Astrocyte of the hippocampus (primary cell): ENCODE measurements around the gene FAM124A.
"Not testable (repeated sequence)": the region's sequence is repeated elsewhere in the genome, so short reads cannot be mapped to it uniquely, and the experiment has no call there.

Experiments used
- DNase-seq: peaks from one replicate; pipeline ENCODE4 v3.0.0; 2011; ENCODE audit warnings: low read depth, low spot score

Gene FAM124A

DNA sequence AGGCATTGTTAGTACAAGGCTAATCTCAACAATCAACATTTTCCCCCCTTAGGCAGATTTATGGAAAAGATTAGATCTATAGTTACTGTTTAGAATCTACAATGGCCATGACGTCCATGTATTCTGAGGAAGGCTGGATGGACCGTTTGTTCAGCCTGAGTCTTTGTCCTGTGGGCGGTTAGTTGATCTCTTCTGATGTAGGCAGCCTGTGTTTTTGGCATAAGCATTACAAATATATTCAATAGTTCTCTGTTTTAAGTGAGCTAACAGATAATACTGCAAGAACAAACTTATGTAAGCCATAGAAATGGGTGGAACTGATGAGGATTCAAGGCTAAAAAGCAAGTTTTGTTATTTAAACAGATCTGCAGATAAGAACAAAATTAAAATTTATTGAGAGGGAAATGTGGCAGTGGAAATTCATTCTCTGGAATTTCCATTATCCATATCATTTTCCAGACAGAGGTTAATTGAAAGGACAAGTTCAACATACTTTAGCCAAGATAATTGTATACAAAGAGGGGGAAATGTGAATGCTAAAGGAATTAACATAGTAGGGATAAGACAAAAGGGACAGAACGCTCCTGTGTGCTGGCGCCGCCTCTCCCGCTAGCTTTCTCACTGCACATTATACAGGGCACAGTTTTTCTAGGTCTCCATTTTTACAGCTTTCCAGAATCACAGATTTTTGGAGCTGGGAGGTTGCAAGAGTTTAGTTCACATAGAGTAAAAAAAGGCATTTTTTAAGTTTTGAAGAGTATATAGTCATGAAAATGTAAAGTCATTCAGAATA is 48.6 kb downstream of the FAM124A start:
- DNase-seq, result no peak

DNA sequence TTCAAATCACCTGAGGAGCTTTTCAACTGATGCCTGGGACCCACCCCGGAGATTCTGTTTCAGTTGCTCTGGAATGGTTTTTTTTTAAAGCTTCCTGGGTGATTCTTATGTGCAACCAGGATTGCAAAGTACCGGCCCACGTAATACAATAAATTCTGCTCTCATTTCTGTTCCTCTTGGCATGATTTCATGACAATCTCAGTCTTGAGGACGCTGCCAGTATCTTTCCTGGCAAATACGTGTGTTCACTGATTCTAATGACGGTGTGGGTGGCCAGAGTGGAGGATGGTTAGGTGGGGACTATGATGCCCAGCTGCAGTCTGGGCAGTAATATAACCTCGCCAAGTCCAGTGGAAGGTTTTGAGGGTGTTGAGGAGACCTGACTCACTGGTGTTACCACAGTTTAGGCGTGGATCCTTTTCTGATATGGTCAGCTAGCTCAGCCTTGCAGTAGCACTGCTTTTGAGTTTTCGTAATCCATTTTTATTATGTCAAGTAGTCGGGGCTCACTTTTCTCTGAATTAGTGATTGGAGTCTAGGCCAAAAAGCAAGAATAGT is 49.4 kb downstream of the FAM124A start:
- DNase-seq, result no peak

DNA sequence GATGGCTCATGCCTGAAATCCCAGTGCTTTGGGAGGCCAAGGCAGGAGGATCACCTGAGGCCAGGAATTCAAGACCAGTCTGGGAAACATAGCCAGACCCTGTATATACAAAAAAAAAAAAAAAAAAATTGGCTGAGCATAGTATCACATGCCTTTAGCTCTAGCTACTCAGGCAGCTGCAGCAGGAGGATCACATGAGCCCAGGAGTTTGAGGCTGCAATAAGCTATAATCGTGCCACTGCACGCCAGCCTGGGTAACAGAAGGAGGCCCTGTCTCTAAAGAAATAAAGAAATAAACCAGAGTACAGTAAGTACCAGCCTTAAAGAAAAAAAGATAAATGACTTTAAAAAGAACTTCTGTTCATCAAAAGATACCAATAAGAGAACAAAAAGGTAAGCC is 52.9 kb downstream of the FAM124A start:
- no peak for DNase-seq

DNA sequence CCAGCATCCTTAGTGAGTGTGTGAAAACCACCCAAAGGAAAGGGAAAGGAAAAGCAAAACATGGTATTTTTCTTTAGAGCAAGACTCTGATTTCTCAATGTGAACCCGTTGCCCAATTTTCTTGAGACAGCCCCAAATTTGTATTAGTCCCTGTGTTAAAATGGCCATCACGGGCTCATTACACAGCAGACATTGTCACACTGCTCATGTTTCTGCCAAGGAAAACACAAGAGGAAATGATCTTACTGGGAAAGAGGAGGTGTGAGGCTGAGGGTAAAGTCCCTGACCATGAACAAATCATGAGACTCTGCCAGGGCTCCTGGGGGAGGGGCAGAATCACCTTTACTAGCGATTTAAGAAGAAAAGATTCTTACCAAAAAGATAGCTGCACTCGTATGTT is 54.4 kb downstream of the FAM124A start:
- no peak for DNase-seq

DNA sequence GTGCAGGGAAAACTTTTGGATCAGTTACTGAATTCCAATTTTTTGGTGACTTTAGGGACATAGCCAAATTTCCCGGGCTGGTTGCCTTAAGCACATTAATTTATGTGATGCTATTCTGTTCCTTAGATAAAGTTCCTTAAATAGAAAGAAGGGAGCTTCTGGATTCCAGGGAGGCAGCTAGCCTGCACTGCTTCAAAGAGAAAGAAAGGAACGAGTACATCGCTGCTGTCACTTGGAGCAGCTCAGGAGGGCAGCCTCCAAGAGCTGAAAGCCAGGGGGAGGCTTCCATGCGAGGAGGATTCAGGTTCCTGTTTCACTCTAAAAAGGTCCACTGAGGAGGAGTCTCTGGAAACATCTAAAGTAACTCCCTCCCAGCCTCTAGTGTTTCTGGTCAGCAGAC is 55.7 kb downstream of the FAM124A start:
- DNase-seq, result no peak

DNA sequence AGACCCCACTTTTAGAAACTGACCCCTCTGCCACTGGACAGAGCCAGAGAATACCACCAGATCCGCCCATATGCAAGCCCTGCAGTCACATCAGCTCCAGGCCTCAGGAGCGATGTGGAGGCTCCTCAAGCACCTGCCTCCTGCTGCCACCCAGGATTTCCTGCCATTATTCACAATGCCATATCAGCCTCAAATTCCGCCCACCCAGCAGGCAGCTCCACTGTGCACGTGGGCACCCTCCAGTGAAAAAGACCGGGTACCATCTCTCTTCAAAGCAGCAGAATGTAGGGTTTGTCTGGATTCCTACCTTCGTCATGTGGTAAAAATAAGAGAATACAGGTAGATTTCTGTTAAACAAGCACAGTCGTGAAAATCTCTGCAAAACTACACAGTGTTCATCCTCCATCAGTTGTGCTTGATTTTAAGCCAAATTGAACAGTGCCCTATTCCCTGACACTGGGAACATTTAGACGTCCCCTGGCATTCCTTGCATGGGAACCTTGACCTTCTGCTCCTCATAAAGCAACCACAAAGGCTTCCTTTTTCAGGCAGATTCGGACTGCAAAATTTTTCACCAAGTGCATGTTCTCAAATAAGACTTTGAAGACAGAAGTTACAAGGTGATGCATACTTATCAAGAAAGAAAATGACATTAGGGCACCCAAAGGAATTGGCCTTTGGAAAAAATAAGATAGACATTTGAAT is 56.4 kb downstream of the FAM124A start:
- DNase-seq, result no peak

DNA sequence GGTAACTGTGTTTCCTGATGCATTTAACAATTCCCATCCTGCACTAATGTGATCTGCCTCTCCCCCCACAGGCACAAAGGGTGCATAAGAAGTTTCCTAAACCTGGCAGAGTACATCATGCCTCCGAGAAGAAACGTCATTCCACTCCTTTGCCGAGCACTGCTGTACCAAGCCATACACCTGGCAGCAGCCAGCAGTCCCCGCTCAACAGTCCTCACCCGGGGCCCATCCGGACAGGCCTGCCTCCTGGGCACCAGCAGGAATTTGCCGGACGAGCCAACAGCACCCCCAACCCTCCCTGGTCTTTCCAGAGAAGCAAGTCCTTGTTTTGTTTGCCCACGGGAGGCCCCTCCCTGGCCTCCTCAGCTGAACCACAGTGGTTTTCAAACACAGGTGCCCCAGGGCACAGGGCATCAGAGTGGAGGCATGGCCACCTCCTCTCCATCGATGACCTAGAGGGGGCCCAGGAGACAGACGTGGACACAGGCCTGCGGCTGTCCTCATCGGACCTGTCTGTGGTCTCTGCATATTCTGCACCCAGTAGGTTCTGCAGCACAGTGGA is 58.3 kb downstream of the FAM124A start:
- no peak for DNase-seq

DNA sequence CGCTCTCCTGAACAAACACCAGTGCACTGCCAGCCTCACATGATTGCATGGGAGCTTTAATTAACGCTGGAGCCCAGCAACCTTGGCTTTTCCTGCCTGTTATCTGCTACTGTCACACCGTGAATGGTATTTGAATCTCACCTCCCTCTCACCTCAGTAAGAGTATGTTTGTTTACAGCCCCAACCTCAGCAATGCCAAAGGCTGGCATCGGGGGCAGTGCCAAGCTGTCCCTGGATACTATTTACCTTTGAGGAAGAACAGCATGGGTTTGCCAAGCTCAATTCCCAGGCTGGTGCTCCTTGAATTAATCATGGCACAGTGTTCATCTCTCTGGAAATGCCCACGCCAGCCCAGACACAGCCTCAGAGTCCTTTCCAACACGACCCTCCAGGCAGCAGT is 60.1 kb downstream of the FAM124A start:
- DNase-seq, result no peak

DNA sequence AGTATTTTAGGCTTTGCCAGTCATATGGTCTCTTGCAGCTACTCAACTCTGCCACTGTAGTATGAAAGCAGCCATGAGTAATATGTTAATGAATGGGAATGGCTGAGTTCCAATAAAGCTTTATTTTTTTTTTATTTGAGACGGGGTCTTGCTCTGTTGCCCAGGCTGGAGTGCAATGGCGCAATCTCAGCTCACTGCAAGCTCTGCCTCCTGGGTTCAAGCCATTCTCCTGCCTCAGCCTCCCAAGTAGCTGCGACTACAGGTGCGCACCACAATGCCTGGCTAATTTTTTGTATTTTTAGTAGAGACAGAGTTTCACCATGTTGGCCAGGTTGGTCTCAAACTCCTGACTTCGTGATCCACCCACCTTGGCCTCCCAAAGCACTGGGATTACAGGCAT is 60.7 kb downstream of the FAM124A start:
- DNase-seq, result not testable (repeated sequence)

DNA sequence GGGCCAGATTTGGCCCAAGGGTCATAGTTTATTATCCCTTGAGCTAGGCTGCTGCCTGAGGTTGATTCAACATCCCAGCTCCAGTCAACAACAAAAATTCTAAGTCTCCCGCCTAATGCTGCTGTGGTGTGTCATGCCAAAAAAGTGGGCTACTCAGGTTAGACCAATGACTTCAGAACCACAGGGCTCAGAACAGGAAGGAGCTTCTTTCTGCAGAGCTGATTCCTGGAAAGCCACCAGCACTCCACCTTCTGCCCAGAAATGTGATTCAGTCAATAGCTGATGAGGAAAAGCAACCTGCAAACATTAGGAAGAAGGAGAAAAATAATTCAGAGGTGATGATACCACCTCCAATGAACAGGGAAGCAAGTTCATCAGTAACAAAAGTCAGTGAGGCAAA is 61.2 kb downstream of the FAM124A start:
- no peak for DNase-seq

DNA sequence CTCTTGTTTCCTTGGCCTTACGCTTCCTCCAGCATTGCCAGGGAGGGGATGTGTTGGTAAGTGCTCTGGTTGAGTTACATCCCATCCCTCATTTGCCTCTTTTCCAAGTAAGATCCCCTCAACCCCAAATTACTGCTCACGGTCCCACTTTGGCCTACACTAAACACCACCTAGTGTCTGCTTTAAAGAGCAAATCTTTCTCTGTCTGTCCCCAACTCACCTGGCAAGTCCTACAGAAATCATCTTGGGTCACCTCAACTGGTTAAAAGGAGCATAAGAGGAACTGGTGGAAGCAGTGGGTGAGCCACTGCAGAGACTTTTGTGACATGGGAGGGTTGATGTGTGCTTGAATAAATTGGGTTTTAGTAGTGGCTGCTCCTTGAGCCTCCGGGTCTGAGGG is 62.1 kb downstream of the FAM124A start:
- no peak for DNase-seq

DNA sequence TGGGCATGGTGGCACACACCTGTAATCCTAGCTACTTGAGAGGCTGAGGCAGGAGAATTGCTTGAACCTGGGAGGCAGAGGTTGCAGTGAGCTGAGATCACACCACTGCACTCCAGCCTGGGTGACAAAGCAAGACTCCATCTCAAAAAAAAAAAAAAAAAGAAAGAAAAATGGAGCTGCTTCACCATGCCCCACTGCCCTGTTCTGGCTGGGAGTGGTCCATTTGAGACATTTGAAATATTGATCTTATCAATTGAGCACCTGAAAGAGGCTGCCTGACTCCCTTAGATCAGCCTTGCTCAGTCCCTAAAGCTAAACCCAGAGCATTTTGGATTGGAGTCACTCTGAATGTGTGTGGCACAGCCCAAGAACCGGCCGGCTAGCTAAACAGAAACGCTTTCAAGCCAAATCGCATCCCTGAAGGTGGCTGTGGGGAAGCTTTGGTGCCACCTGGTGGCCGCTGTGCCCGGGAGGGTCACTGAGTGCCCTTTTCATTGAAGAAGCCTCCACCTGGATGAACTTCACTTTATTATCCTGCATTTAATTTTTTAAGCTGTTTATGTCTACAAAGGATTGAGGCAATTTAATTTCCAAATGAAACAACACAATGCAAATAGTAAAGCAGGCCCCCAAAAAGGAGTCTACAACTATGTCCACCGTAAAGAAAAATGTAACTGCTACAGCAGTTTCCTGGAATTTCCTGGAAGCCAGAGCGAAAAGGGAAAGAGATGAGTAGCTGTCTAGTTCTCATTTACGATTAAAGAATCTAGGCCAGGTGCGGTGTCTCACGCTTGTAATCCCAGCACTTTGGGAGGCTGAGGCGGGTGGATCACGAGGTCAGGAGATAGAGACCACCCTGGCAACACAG is 64.2 kb downstream of the FAM124A start:
- DNase-seq, result peak; percentile 88

DNA sequence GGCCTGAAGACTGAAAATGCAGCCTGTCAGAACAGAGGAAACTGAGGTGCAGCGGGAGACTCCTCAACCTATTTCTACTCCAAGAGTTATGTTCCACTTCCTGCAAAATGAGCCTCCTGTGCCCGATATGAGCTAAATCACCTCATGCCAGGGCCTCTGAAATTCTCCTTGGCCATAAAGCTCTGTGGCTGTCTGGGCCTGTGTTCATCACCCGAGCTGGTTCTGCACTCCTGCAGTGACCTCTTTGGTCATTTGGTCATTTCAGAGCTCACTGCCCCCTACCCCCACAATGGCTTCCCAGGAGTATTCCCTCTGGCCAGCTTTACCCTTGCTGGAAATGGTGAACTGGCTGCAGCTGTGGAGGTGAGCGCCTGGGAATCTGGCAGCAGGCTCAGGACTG is 65.6 kb downstream of the FAM124A start:
- no peak for DNase-seq

DNA sequence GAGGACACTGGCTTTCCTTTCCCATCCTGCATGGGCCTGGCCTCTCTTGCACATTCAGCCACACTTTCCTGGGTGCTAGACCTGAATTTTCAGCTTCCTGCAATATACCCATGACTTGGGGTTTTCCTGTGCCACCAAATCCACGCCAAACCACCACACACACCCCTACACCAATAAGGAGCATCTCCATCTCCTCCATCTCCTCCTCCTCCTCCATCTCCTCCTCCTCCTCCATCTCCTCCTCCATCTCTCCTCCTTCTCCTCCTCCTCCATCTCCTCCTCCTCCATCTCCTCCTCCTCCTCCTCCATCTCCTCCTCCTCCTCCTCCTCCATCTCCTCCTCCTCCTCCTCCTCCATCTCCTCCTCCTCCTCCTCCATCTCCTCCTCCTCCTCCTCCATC is 66.1 kb downstream of the FAM124A start:
- not testable (repeated sequence) for DNase-seq

DNA sequence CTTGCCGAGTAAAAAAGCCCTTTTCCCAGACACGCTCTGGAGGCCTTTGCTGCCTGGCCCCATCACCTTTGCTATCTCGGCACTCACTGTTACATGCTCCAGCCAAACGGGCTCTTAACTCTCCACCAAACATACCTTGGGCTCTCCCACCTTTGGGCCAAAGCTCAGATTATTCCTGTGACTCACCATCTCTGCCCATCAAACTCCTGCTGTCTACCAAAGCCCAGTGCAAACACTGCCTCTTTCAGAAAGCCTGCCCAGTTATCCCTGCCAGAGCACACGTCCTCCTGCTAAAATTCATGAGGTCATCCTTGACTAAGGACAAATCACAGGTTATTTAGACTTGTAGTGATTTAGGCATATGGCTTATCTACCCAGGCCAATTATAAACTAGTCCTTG is 69.1 kb downstream of the FAM124A start:
- peak; percentile 75 for DNase-seq

DNA sequence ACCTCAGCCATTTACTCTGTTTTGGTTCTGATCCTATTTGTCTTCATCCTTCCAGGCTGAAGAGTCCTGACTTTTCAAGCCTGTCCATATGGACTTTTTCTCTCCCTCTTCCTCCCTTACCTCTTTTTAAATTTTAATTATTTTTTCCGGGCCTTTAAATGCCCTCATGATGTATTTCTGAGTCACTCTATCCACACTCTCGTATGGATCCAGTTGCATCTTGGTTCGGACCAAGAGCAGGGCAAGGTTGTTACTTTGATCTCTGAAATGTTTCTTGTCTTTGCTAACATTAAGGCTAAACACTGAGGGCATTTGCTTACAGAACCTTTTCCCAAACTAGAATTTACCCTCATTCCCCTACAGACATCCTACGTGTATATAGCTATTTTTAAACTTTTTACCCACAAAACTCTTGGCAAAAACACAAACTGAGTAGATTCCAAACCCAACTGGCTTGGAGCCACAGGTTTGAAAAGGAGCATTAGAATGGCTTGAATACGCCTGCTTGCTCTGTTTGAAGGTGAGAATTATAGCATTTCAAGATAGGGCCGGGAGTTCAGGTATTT is 69.9 kb downstream of the FAM124A start:
- peak; percentile 91 for DNase-seq

DNA sequence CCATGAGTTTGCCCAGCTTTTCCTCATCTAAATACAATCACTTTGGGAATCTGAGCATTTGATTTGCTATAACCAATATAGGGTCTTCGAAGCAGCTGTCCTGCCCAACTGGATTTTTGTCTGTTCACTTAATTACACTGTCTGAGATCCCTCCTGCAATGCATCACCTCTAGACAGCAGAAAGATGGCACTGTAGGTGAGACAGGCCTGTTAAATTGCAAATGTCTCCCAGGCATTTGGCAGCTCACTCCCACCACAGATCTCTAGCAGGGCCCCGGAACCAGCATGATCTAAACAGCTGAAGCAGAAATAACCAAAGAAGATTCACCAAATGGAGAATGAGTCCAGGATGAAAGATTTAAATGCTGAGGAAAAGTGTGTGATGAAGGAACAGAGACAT is 75.4 kb downstream of the FAM124A start:
- no peak for DNase-seq

DNA sequence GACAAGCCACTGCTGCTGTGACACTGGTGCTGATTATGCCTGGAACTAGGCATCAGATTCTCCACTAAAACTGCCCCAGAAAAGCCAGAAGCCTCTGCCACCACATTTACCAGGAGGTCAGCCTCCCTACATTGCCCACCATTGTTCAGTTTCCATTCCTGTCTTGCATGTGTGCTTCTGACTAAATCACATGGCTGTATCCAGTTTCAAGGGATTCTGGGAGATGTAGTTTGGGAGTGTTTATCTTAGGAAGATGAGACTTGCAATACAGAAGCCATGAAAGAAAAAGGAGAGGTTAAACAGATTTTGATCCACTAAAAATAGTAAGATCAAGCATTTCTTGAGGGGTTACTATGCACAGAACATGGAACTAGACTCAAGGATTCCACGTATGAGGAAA is 76.6 kb downstream of the FAM124A start:
- DNase-seq, result no peak

DNA sequence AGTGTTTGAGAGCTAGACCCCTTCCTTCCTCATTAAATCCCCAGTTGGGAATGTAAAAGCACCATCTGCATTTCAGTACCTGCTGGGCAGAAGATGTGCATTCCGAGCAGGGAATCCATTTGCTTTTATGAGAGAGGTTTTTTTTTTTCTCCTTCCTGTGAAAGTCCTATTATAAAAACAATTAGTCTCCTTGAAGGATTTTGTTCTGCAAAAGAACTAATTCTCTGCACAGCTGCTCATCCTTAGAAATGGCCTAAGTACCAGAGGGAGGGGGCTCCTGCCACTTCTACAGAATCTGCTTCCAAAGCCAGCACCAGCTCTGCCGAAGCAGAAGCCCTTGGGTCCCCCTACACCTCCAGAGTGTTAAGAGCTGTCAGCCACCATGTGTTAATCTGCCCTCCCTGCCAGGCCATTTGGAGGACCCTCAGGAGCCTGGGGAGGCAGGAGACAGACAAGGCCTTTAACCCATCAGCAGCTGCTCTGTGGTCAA is 80.9 kb downstream of the FAM124A start:
- DNase-seq, result no peak

DNA sequence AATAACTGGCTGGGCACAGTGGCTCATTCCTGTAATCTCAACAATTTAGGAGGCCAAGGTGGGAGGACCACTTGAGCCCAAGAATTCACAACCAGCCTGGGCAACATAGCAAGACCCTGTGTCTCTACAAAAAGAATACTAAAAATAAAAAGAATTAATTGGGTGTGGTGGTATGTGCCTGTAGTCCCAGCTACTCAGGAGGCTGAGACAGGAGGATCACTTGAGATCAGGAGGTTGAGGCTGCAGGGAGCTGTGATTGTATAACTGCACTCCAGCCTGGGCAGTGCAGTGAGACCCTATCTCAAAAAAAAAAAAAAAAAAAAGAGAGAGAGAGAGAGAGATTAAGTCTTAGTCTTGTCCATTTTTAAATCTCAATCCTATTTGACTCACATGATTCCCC is 81.7 kb downstream of the FAM124A start:
- no peak for DNase-seq

DNA sequence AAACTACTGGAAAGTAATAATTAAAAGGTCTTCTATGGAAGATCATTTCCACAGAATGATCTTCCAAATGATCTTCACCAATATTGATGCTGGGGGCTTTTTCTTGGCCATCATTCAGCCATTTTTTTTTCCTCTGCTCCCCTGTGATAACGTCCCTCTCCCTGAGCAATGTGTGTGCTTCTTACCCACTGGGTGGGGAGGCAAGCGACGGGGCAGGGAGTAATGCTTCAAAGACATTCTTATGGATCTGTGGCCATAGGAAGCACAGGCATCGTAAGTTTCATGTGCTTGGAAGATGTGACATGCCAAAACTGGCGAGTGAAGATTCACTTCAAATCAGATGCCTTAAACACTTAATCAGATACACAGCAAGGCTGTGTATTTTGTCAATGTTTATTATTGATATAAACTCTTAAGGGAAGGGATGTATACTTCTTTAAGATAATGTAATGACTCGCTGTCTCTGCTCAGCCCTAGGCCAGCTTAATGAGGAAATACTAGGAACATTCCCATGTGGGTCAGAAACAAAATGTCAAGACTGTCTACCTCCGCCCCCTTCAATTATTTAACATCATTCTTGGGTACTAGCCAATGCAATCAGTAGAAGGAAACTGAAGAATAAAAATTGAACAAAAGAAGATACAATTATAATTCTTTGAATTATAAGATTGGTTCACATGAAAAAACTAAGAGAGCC is 83.2 kb downstream of the FAM124A start:
- DNase-seq, result no peak
